DOHH2 (cell line): ENCODE data around the gene DOHH.

ENCODE experiments used
- CTCF ChIP-seq: fragments of 200-600 bp; sonication (generic); IDR thresholded peaks from one replicate; pipeline ENCODE4 v1.5.1; 2014; ENCODE audit warnings: antibody characterized with exemption, mild to moderate bottlenecking, low read depth, low read length; ENCODE audit not compliant: poor library complexity, severe bottlenecking
- EZH2phosphoT487 ChIP-seq: fragments of 200-600 bp; sonication (generic); IDR thresholded peaks from 2 replicates; pipeline ENCODE4 v1.6.1; 2017; ENCODE audit warnings: borderline replicate concordance, mild to moderate bottlenecking, antibody characterized with exemption, low read length, moderate library complexity, mixed read lengths

- TF ChIP-seq CTCF (no peak), EZH2phosphoT487 (no peak)
These were observed 42.9 kb upstream of the DOHH start for GRCh38 chr19:3543150-3544057.
